ENCODE data around the gene IFNA5.

Gene IFNA5

GRCh38 chr9:21324047-21324446 lies 18.9 kb upstream of the IFNA5 start:
- peaks cover 9% of the 10 kb centered on the region for H3K4me1 ChIP-seq (ENCODE audit: control insufficient read depth, insufficient read depth, low read length, poor library complexity, severe bottlenecking)
- H3K27me3 ChIP-seq (replicated peaks; ENCODE audit: control insufficient read depth, insufficient read depth, low read length, poor library complexity, severe bottlenecking), result no peaks in the 10 kb centered on the region
- H3K9me3 ChIP-seq (ENCODE audit: control insufficient read depth, low read length), result no peaks in the 10 kb centered on the region
- H3K4me3 ChIP-seq (ENCODE audit: insufficient read depth, low read depth, low read length, poor library complexity, severe bottlenecking), result no peak overlapping the region
- peaks cover 22% of the 10 kb centered on the region for H3K36me3 ChIP-seq (ENCODE audit: control insufficient read depth, insufficient read depth, low read length)
- no peak overlapping the region for H3K27ac ChIP-seq (ENCODE audit: insufficient read depth, low read length, poor library complexity, severe bottlenecking)
- DNase-seq, result no peak

GRCh38 chr9:21322911-21323461 lies 17.9 kb upstream of the IFNA5 start:
- H3K4me3 ChIP-seq (ENCODE audit: insufficient read depth, low read depth, low read length, poor library complexity, severe bottlenecking), result no peak overlapping the region
- no peak for DNase-seq
- H3K9me3 ChIP-seq (ENCODE audit: control insufficient read depth, low read length), result no peaks in the 10 kb centered on the region
- peaks cover 22% of the 10 kb centered on the region for H3K36me3 ChIP-seq (ENCODE audit: control insufficient read depth, insufficient read depth, low read length)
- peaks cover 9% of the 10 kb centered on the region for H3K4me1 ChIP-seq (ENCODE audit: control insufficient read depth, insufficient read depth, low read length, poor library complexity, severe bottlenecking)
- no peaks in the 10 kb centered on the region for H3K27me3 ChIP-seq (replicated peaks; ENCODE audit: control insufficient read depth, insufficient read depth, low read length, poor library complexity, severe bottlenecking)
- no peak overlapping the region for H3K27ac ChIP-seq (ENCODE audit: insufficient read depth, low read length, poor library complexity, severe bottlenecking)

- Histone ChIP-seq H3K36me3 (ENCODE audit: control insufficient read depth, insufficient read depth, low read length) (peaks cover 17% of the 10 kb centered on the region), H3K27me3 (replicated peaks; ENCODE audit: control insufficient read depth, insufficient read depth, low read length, poor library complexity, severe bottlenecking) (no peaks in the 10 kb centered on the region), H3K4me3 (ENCODE audit: insufficient read depth, low read depth, low read length, poor library complexity, severe bottlenecking) (no peak overlapping the region), H3K9me3 (ENCODE audit: control insufficient read depth, low read length) (no peaks in the 10 kb centered on the region), H3K4me1 (ENCODE audit: control insufficient read depth, insufficient read depth, low read length, poor library complexity, severe bottlenecking) (no peaks in the 10 kb centered on the region), H3K27ac (ENCODE audit: insufficient read depth, low read length, poor library complexity, severe bottlenecking) (no peak overlapping the region)
- no peak for DNase-seq
Measured at GRCh38 chr9:21320465-21320864, 15.4 kb upstream of the IFNA5 start.

DNA sequence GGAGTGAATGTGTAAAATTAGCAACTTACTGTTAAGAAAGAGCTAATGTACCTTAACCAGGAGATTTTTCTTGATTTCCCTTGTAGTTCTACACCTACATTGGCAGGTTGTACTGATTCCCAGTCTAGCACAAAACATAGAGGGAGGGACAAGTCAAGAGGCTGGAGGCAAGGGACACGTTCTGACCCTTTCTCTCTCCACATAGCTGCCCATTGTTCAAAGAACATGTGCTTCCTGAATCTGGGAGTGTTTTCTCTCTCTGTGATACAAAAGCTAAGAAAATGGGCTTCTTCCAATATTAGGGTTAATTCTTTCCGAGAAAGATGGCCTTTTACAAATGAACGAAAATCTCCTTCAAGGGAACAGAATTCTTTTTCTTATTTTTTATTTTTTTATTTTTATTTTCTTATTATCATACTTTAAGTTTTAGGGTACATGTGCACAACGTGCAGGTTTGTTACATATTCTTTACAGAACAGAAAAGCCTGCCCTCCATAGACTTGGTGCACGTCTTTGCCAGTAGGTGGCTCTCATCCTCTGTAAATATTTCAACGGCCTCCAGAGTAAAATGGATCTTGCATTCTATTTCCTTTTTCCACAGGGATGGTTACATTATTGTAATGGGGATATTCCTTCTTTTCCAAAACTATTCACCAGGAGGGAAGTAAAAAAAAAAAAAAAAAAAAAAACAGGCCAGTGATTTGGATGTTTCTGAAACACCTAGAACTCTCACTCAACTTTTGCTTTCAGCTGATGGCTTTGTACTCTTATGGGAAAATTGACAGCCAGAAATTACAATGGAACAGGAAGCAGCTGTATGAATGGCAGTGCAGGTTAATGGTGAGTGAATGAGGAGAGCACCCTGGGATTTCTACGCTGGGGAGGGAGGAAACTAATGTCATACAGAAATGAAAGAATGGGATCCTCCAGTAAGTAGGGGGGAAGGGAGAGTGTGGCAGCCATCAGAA lies 13.1 kb upstream of the IFNA5 start:
- no peaks in the 10 kb centered on the region for H3K4me1 ChIP-seq (ENCODE audit: control insufficient read depth, insufficient read depth, low read length, poor library complexity, severe bottlenecking)
- no peak overlapping the region for H3K4me3 ChIP-seq (ENCODE audit: insufficient read depth, low read depth, low read length, poor library complexity, severe bottlenecking)
- peaks cover 5% of the 10 kb centered on the region for H3K36me3 ChIP-seq (ENCODE audit: control insufficient read depth, insufficient read depth, low read length)
- H3K27me3 ChIP-seq (replicated peaks; ENCODE audit: control insufficient read depth, insufficient read depth, low read length, poor library complexity, severe bottlenecking), result no peaks in the 10 kb centered on the region
- H3K9me3 ChIP-seq (ENCODE audit: control insufficient read depth, low read length), result no peaks in the 10 kb centered on the region
- H3K27ac ChIP-seq (ENCODE audit: insufficient read depth, low read length, poor library complexity, severe bottlenecking), result no peak overlapping the region
- no peak for DNase-seq

- Histone ChIP-seq H3K27ac (ENCODE audit: insufficient read depth, low read length, poor library complexity, severe bottlenecking) (no peak overlapping the region), H3K9me3 (ENCODE audit: control insufficient read depth, low read length) (no peaks in the 10 kb centered on the region), H3K4me3 (ENCODE audit: insufficient read depth, low read depth, low read length, poor library complexity, severe bottlenecking) (no peak overlapping the region), H3K36me3 (ENCODE audit: control insufficient read depth, insufficient read depth, low read length) (no peaks in the 10 kb centered on the region), H3K4me1 (ENCODE audit: control insufficient read depth, insufficient read depth, low read length, poor library complexity, severe bottlenecking) (no peaks in the 10 kb centered on the region), H3K27me3 (replicated peaks; ENCODE audit: control insufficient read depth, insufficient read depth, low read length, poor library complexity, severe bottlenecking) (no peaks in the 10 kb centered on the region)
- DNase-seq, result no peak
Measured at GRCh38 chr9:21316860-21317259, 11.7 kb upstream of the IFNA5 start.

DNA sequence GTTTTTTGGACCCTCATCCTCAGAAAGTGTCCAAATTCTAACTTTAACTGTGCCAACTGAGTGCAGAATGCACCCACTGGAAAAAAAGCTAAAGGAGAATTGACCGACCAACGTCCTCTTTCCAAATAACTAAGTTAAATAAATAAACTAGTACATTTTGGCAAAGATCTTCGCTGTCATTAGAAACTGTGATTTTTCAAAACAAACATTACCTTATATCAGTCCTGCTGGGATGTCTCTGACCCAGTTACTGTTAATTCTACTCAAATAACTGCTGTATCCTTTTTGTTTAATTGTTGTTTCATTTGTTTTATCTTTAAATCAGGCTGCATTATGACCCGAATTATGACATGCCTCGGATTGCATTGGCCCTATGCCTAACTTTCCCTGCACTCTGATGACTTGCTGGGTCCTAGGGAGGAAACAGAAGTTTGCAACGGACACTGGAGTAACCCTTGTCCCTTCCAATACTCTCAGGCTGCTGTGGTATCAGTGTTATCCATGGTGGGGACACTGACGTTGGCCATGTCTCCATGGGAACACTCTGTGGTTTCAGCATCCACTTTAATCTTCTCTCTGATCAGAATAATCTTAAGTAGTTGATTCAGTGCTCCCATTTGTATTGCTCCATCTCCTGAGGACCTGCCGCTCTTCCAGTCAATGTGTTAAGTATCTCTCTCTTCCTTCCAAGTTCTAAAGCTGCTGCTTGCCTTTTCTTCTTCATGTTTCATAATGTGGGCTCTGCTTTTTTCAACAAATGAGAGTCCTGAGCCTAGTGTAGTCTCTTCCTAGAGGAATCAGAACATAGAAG lies 11.1 kb upstream of the IFNA5 start:
- H3K4me3 ChIP-seq (ENCODE audit: insufficient read depth, low read depth, low read length, poor library complexity, severe bottlenecking), result no peak overlapping the region
- H3K9me3 ChIP-seq (ENCODE audit: control insufficient read depth, low read length), result no peaks in the 10 kb centered on the region
- no peaks in the 10 kb centered on the region for H3K4me1 ChIP-seq (ENCODE audit: control insufficient read depth, insufficient read depth, low read length, poor library complexity, severe bottlenecking)
- H3K36me3 ChIP-seq (ENCODE audit: control insufficient read depth, insufficient read depth, low read length), result no peaks in the 10 kb centered on the region
- H3K27me3 ChIP-seq (replicated peaks; ENCODE audit: control insufficient read depth, insufficient read depth, low read length, poor library complexity, severe bottlenecking), result no peaks in the 10 kb centered on the region
- DNase-seq, result no peak
- H3K27ac ChIP-seq (ENCODE audit: insufficient read depth, low read length, poor library complexity, severe bottlenecking), result no peak overlapping the region

DNA sequence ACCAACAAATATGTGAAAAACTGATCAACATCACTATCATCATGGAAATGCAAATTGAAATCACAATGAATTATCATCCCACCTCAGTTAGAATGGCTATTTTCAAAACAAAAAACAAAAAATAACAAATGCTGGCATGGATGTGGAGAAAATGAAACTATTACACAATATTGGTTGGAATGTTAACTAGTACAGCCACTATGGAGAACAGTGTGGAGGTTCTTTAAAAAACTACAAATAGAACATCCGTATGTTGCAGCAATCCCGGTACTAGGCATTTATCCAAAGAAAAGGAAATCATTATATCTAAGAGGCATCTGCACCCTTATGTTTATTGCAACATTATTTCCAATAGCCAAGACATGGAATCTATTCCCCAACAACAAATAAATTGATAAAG lies 9.0 kb upstream of the IFNA5 start:
- H3K4me3 ChIP-seq (ENCODE audit: insufficient read depth, low read depth, low read length, poor library complexity, severe bottlenecking), result no peak overlapping the region
- H3K27me3 ChIP-seq (replicated peaks; ENCODE audit: control insufficient read depth, insufficient read depth, low read length, poor library complexity, severe bottlenecking), result no peaks in the 10 kb centered on the region
- DNase-seq, result no peak
- H3K36me3 ChIP-seq (ENCODE audit: control insufficient read depth, insufficient read depth, low read length), result no peaks in the 10 kb centered on the region
- no peaks in the 10 kb centered on the region for H3K4me1 ChIP-seq (ENCODE audit: control insufficient read depth, insufficient read depth, low read length, poor library complexity, severe bottlenecking)
- no peak overlapping the region for H3K27ac ChIP-seq (ENCODE audit: insufficient read depth, low read length, poor library complexity, severe bottlenecking)
- H3K9me3 ChIP-seq (ENCODE audit: control insufficient read depth, low read length), result no peaks in the 10 kb centered on the region

DNA sequence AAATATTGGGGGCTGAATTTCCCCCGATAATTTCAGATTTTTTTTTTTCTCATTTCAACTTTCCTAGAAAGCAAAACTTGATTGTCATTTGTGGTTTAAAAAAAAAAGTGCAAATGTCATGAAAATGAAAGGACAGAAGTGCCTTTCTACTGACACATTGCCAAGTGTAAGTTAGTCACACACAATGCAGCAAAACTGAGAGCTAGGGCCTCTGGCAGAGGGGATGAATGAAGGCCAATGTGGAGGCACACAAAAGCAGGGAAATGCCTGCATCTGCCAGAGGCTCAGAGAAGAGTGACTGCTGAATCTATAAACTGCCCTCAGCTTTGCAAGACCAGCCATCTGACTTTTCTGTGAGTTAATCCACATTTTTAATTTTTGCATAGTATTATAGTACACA lies 6.8 kb upstream of the IFNA5 start:
- Histone ChIP-seq H3K4me1 (ENCODE audit: control insufficient read depth, insufficient read depth, low read length, poor library complexity, severe bottlenecking) (no peaks in the 10 kb centered on the region), H3K27me3 (replicated peaks; ENCODE audit: control insufficient read depth, insufficient read depth, low read length, poor library complexity, severe bottlenecking) (no peaks in the 10 kb centered on the region), H3K36me3 (ENCODE audit: control insufficient read depth, insufficient read depth, low read length) (no peaks in the 10 kb centered on the region), H3K27ac (ENCODE audit: insufficient read depth, low read length, poor library complexity, severe bottlenecking) (no peak overlapping the region), H3K9me3 (ENCODE audit: control insufficient read depth, low read length) (no peaks in the 10 kb centered on the region), H3K4me3 (ENCODE audit: insufficient read depth, low read depth, low read length, poor library complexity, severe bottlenecking) (no peak overlapping the region)
- no peak for DNase-seq

GRCh38 chr9:21295992-21296391 lies 9.1 kb downstream of the IFNA5 start:
- no peaks in the 10 kb centered on the region for H3K9me3 ChIP-seq (ENCODE audit: control insufficient read depth, low read length)
- no peak overlapping the region for H3K27ac ChIP-seq (ENCODE audit: insufficient read depth, low read length, poor library complexity, severe bottlenecking)
- H3K27me3 ChIP-seq (replicated peaks; ENCODE audit: control insufficient read depth, insufficient read depth, low read length, poor library complexity, severe bottlenecking), result no peaks in the 10 kb centered on the region
- no peaks in the 10 kb centered on the region for H3K4me1 ChIP-seq (ENCODE audit: control insufficient read depth, insufficient read depth, low read length, poor library complexity, severe bottlenecking)
- no peak for DNase-seq
- no peak overlapping the region for H3K4me3 ChIP-seq (ENCODE audit: insufficient read depth, low read depth, low read length, poor library complexity, severe bottlenecking)
- no peaks in the 10 kb centered on the region for H3K36me3 ChIP-seq (ENCODE audit: control insufficient read depth, insufficient read depth, low read length)
